HepG2 (cell line): Measurements from ENCODE around the gene ARHGEF40. TPM values are rescaled to one million over a fixed set of nuclear protein-coding genes. Genes with fewer than 3 reads are reported as not detected.
A peak's percentile ranks its signal among the peaks of the same experiment; 100 is the strongest.

ENCODE experiments used
- ATRX ChIP-seq: sonication (generic); formaldehyde crosslinking; IDR thresholded peaks from 2 replicates; pipeline ENCODE4 v1.4.0; 2020; ENCODE audit warnings: missing genetic modification reagents, borderline replicate concordance
- BRD4 ChIP-seq: sonication (generic); formaldehyde crosslinking; IDR thresholded peaks from 2 replicates; pipeline ENCODE4 v1.4.0; 2020; ENCODE audit warnings: missing genetic modification reagents
- DNMT3B ChIP-seq: conservative IDR thresholded peaks from 2 replicates; pipeline ENCODE4 v1.6.1; 2016; ENCODE audit warnings: missing biosample characterization, control low read depth
- ETS1 ChIP-seq: sonication (generic); formaldehyde crosslinking; IDR thresholded peaks from 2 replicates; pipeline ENCODE4 v1.4.0; 2020; ENCODE audit warnings: missing genetic modification reagents
- FIP1L1 ChIP-seq: fragments of 200-400 bp; formaldehyde crosslinking; IDR thresholded peaks from 2 replicates; pipeline ENCODE4 v1.6.1; 2018; ENCODE audit warnings: low read depth, mild to moderate bottlenecking, low read length, moderate library complexity, borderline replicate concordance; ENCODE audit not compliant: insufficient read depth
- FOXK1 ChIP-seq: sonication (generic); formaldehyde crosslinking; IDR thresholded peaks from 2 replicates; pipeline ENCODE4 v1.4.0; 2020; ENCODE audit warnings: low read depth, missing genetic modification reagents, borderline replicate concordance
- GLI4 ChIP-seq: sonication (generic); formaldehyde crosslinking; IDR thresholded peaks from 2 replicates; pipeline ENCODE4 v1.5.1; 2020; ENCODE audit warnings: missing genetic modification reagents, mild to moderate bottlenecking, moderate library complexity, borderline replicate concordance
- HDAC2 ChIP-seq: sonication (generic); formaldehyde crosslinking; IDR thresholded peaks from 2 replicates; pipeline ENCODE4 v1.4.0; 2020; ENCODE audit warnings: missing genetic modification reagents
- IKZF5 ChIP-seq: IDR thresholded peaks from 2 replicates; pipeline ENCODE4 v1.6.1; 2018; ENCODE audit warnings: missing genetic modification reagents, mild to moderate bottlenecking, missing compliant biosample characterization
- IRX3 ChIP-seq: sonication (generic); formaldehyde crosslinking; IDR thresholded peaks from 2 replicates; pipeline ENCODE4 v1.8.1; 2023; ENCODE audit warnings: mild to moderate bottlenecking, low read depth, missing genetic modification reagents, borderline replicate concordance
- NFKB2 ChIP-seq: sonication (generic); formaldehyde crosslinking; IDR thresholded peaks from 2 replicates; pipeline ENCODE4 v1.4.0; 2020; ENCODE audit warnings: missing genetic modification reagents, borderline replicate concordance
- NR2F6 ChIP-seq, 2 experiments: IDR thresholded peaks; 2 replicates each; pipeline ENCODE4 v1.6.1; 2016; ENCODE audit warnings: antibody characterized with exemption in 1 of 2, mild to moderate bottlenecking in 1 of 2
- REXO4 ChIP-seq: sonication (generic); formaldehyde crosslinking; IDR thresholded peaks from 2 replicates; pipeline ENCODE4 v1.8.0; 2022; ENCODE audit warnings: missing genetic modification reagents, mild to moderate bottlenecking, borderline replicate concordance
- SCMH1 ChIP-seq: sonication (generic); formaldehyde crosslinking; IDR thresholded peaks from 2 replicates; pipeline ENCODE4 v1.9.0; 2021; ENCODE audit warnings: missing genetic modification reagents, mild to moderate bottlenecking, borderline replicate concordance
- SIX4 ChIP-seq: sonication (generic); formaldehyde crosslinking; IDR thresholded peaks from 2 replicates; pipeline ENCODE4 v1.4.0; 2020; ENCODE audit warnings: missing genetic modification reagents
- SNRNP70 ChIP-seq: fragments of 200-400 bp; formaldehyde crosslinking; IDR thresholded peaks from 2 replicates; pipeline ENCODE4 v1.6.1; 2017; ENCODE audit warnings: mild to moderate bottlenecking, low read depth, low read length, moderate library complexity
- ZBTB14 ChIP-seq: sonication (generic); formaldehyde crosslinking; IDR thresholded peaks from 2 replicates; pipeline ENCODE4 v1.4.0; 2020; ENCODE audit warnings: missing genetic modification reagents
- ZBTB37 ChIP-seq: sonication (generic); formaldehyde crosslinking; IDR thresholded peaks from 2 replicates; pipeline ENCODE4 v1.4.0; 2020; ENCODE audit warnings: mild to moderate bottlenecking, missing genetic modification reagents
- ZNF446 ChIP-seq: sonication (generic); formaldehyde crosslinking; IDR thresholded peaks from 2 replicates; pipeline ENCODE4 v1.5.0; 2020; ENCODE audit warnings: mild to moderate bottlenecking, missing genetic modification reagents
- ZNF501 ChIP-seq: sonication (generic); formaldehyde crosslinking; IDR thresholded peaks from 2 replicates; pipeline ENCODE4 v1.5.1; 2020; ENCODE audit warnings: mild to moderate bottlenecking, moderate library complexity, missing genetic modification reagents
- ZNF747 ChIP-seq: sonication (generic); formaldehyde crosslinking; IDR thresholded peaks from 2 replicates; pipeline ENCODE4 v1.8.1; 2023; ENCODE audit warnings: missing genetic modification reagents, mild to moderate bottlenecking, borderline replicate concordance
- ZNF784 ChIP-seq: sonication (generic); formaldehyde crosslinking; IDR thresholded peaks from 2 replicates; pipeline ENCODE4 v1.5.1; 2020; ENCODE audit warnings: missing genetic modification reagents, mild to moderate bottlenecking, borderline replicate concordance
- ZSCAN20 ChIP-seq: sonication (generic); formaldehyde crosslinking; IDR thresholded peaks from 2 replicates; pipeline ENCODE4 v1.4.0; 2020; ENCODE audit warnings: missing genetic modification reagents, mild to moderate bottlenecking, borderline replicate concordance
- polyA plus RNA-seq, 8 experiments: library from polyadenylated mRNA; depleted of rRNA in 3 of 8; stranded (reverse) in 7 of 8; unstranded in 1 of 8; fragments of >200 nt; fragmentation: Illumina TruSeq in 4 of 8; extraction: Trizol in 4 of 8; gene quantifications; 2 replicates each; pipeline versions ENCODE4 v1.2.1 to v1.2.3, GENCODE V29; 2011 to 2016; ENCODE audit warnings: low read depth in 4 of 8, missing spikeins in 1 of 8, mixed read lengths in 1 of 8; ENCODE audit not compliant: insufficient read depth in 1 of 8
- total RNA-seq, 5 experiments: library from RNA; depleted of rRNA; stranded (reverse); fragments of >200 nt; fragmentation: Illumina TruSeq; extraction: Trizol; gene quantifications; 2 replicates each; pipeline ENCODE4 v1.2.3, GENCODE V29; 2016; ENCODE audit warnings: low read depth in 1 of 5

Gene ARHGEF40
- total and polyA plus RNA-seq, 2 of the 13 experiments (the other 11 are each of a cell fraction or from before 2014, with no cell fraction given): 28.1 to 78.1 TPM

GRCh38 chr14:21092273-21093011 lies 22.3 kb downstream of the ARHGEF40 start (continued):
- peak; percentile 70; the same call in 1 of the 2 replicates for TF ChIP-seq FOXK1 (CRISPR knock-in tag)
- no peak for TF ChIP-seq ZNF446 (CRISPR knock-in tag)
- TF ChIP-seq SNRNP70: no peak
- TF ChIP-seq GLI4: peak; percentile 80; the same call in 1 of the 2 replicates
- no peak for TF ChIP-seq SCMH1 (CRISPR knock-in tag)
- no peak for TF ChIP-seq ZBTB14 (CRISPR knock-in tag)
- no peak for TF ChIP-seq ZBTB37 (CRISPR knock-in tag)
- TF ChIP-seq NFKB2 (CRISPR knock-in tag): peak; percentile 85; the same call in 1 of the 2 replicates
- peak; percentile 84 for TF ChIP-seq HDAC2 (CRISPR knock-in tag)
- TF ChIP-seq SIX4 (CRISPR knock-in tag): peak; percentile 13; the same call in 1 of the 2 replicates
- peak; percentile 81; the same call in 1 of the 2 replicates for TF ChIP-seq ETS1 (CRISPR knock-in tag)
- no peak for TF ChIP-seq ZSCAN20 (CRISPR knock-in tag)
- TF ChIP-seq ATRX (CRISPR knock-in tag): no peak
- no peak for TF ChIP-seq DNMT3B (CRISPR knock-in tag)
- TF ChIP-seq ZNF784 (CRISPR knock-in tag): peak; percentile 93
- TF ChIP-seq BRD4 (CRISPR knock-in tag): peak; percentile 87
- peak; percentile 63; the same call in 1 of the 2 replicates for TF ChIP-seq ZNF501
- peak; percentile 96; the same call in 1 of the 2 replicates for TF ChIP-seq ZNF747 (CRISPR knock-in tag)
- TF ChIP-seq IRX3 (CRISPR knock-in tag): peak; percentile 80; the same call in 1 of the 2 replicates
- TF ChIP-seq IKZF5 (CRISPR knock-in tag): peak; percentile 90
- TF ChIP-seq FIP1L1: 0 out of 2 replicates have a peak, but pooled peaks have one; percentile 66
- no peak for TF ChIP-seq REXO4 (CRISPR knock-in tag)
- TF ChIP-seq NR2F6 (IDR thresholded peaks at IDR 0.05): no peak
- peak; percentile 80; the same call in 1 of the 2 replicates for TF ChIP-seq NR2F6 (CRISPR knock-in tag; IDR thresholded peaks at IDR 0.05)
